MM.1S (cell line): ENCODE measurements around the gene LIPG.

Experiments used
- DNase-seq: peaks from one replicate; pipeline ENCODE4 v3.0.0-alpha.2; 2015
- H2AFZ ChIP-seq: fragments of 300-600 bp; sonication (generic); 2 replicates; pipeline ENCODE4 v1.6.0; 2016; ENCODE audit warnings: antibody characterized with exemption, low read length
- H3F3A ChIP-seq: fragments of 300-600 bp; sonication (generic); 2 replicates; pipeline ENCODE4 v1.6.1; 2016; ENCODE audit warnings: mild to moderate bottlenecking, antibody characterized with exemption, low read length, moderate library complexity, mixed read lengths; ENCODE audit not compliant: insufficient read depth
- H3K27ac ChIP-seq: fragments of 300-600 bp; sonication (generic); 2 replicates; pipeline ENCODE4 v1.5.1; 2016; ENCODE audit warnings: mild to moderate bottlenecking, low read length
- H3K27me3 ChIP-seq: fragments of 300-600 bp; sonication (generic); replicated peaks from 2 replicates; pipeline ENCODE4 v1.6.0; 2016; ENCODE audit warnings: low read length; ENCODE audit not compliant: insufficient read depth
- H3K36me3 ChIP-seq: fragments of 300-600 bp; sonication (generic); replicated peaks from 2 replicates; pipeline ENCODE4 v1.6.1; 2016; ENCODE audit warnings: mild to moderate bottlenecking, low read length, mixed read lengths; ENCODE audit not compliant: insufficient read depth
- H3K4me1 ChIP-seq: fragments of 300-600 bp; sonication (generic); 2 replicates; pipeline ENCODE4 v1.6.1; 2016; ENCODE audit warnings: low read length, mixed read lengths
- H3K4me2 ChIP-seq: fragments of 300-600 bp; sonication (generic); 2 replicates; pipeline ENCODE4 v1.6.0; 2016; ENCODE audit warnings: low read depth, low read length
- H3K4me3 ChIP-seq: fragments of 300-600 bp; sonication (generic); 2 replicates; pipeline ENCODE4 v1.5.1; 2016; ENCODE audit warnings: low read length, mixed read lengths
- H3K79me2 ChIP-seq: fragments of 300-600 bp; sonication (generic); 2 replicates; pipeline ENCODE4 v1.6.1; 2016; ENCODE audit warnings: mixed run types, low read length, mixed read lengths
- H3K9ac ChIP-seq: fragments of 300-600 bp; sonication (generic); 2 replicates; pipeline ENCODE4 v1.6.1; 2016; ENCODE audit warnings: low read length, mixed read lengths
- H3K9me2 ChIP-seq: fragments of 300-600 bp; sonication (generic); replicated peaks from 2 replicates; pipeline ENCODE4 v1.6.1; 2016; ENCODE audit warnings: mild to moderate bottlenecking, low read length, mixed read lengths; ENCODE audit not compliant: insufficient read depth
- H3K9me3 ChIP-seq: fragments of 300-600 bp; sonication (generic); replicated peaks from 2 replicates; pipeline ENCODE4 v1.6.1; 2016; ENCODE audit warnings: mild to moderate bottlenecking, low read length, mixed read lengths; ENCODE audit not compliant: insufficient read depth
- H4K20me1 ChIP-seq: fragments of 300-600 bp; sonication (generic); 2 replicates; pipeline ENCODE4 v1.6.1; 2016; ENCODE audit warnings: mild to moderate bottlenecking, low read length, moderate library complexity, mixed read lengths; ENCODE audit not compliant: insufficient read depth
- EZH2 ChIP-seq: fragments of 300-600 bp; sonication (generic); optimal IDR thresholded peaks from 2 replicates; pipeline ENCODE3; 2017; ENCODE audit warnings: low read depth, mild to moderate bottlenecking, antibody characterized with exemption, low read length, mixed read lengths
- EZH2phosphoT487 ChIP-seq: fragments of 300-600 bp; sonication (generic); IDR thresholded peaks from 2 replicates; pipeline ENCODE4 v1.6.1; 2018; ENCODE audit warnings: antibody characterized with exemption, low read length
- TF ChIP-seq, protein P1 (sequence below): fragments of 300-600 bp; sonication (generic); IDR thresholded peaks from 2 replicates; pipeline ENCODE4 v1.5.1; 2016; ENCODE audit warnings: antibody characterized with exemption, low read length, mixed read lengths

LIPG gene

DNA sequence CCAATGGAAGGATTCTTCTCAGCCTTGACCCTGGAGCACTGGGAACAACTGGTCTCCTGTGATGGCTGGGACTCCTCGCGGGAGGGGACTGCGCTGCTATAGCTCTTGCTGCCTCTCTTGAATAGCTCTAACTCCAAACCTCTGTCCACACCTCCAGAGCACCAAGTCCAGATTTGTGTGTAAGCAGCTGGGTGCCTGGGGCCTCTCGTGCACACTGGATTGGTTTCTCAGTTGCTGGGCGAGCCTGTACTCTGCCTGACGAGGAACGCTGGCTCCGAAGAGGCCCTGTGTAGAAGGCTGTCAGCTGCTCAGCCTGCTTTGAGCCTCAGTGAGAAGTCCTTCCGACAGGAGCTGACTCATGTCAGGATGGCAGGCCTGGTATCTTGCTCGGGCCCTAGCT is 28.8 kb downstream of the LIPG start:
- H3K9ac ChIP-seq = no peak overlapping the region
- TF ChIP-seq EZH2phosphoT487 (no peak), EZH2 (no peak)
- TF ChIP-seq, protein P1, sequence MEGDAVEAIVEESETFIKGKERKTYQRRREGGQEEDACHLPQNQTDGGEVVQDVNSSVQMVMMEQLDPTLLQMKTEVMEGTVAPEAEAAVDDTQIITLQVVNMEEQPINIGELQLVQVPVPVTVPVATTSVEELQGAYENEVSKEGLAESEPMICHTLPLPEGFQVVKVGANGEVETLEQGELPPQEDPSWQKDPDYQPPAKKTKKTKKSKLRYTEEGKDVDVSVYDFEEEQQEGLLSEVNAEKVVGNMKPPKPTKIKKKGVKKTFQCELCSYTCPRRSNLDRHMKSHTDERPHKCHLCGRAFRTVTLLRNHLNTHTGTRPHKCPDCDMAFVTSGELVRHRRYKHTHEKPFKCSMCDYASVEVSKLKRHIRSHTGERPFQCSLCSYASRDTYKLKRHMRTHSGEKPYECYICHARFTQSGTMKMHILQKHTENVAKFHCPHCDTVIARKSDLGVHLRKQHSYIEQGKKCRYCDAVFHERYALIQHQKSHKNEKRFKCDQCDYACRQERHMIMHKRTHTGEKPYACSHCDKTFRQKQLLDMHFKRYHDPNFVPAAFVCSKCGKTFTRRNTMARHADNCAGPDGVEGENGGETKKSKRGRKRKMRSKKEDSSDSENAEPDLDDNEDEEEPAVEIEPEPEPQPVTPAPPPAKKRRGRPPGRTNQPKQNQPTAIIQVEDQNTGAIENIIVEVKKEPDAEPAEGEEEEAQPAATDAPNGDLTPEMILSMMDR = no peak

DNA sequence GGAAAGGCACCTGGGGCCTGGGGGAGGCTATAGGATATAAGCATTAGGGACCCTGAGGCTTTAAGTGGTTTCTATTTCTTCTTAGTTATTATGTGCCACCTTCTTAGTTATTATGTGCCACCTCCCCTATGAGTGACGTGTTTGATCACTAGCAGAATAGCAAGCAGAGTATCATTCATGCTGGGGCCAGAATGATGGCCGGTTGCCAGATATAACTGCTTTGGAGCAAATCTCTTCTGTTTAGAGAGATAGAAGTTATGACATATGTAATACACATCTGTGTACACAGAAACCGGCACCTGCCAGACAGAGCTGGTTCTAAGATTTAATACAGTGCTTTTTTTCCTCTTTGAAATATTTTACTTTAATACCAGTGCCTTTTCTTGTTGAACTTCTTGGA is 29.4 kb downstream of the LIPG start:
- no peaks in the 10 kb centered on the region for H4K20me1 ChIP-seq
- no peaks in the 10 kb centered on the region for H3K9me3 ChIP-seq
- H3K27ac ChIP-seq = no peak overlapping the region
- H2AFZ ChIP-seq = no peak overlapping the region
- no peaks in the 10 kb centered on the region for H3K79me2 ChIP-seq
- H3F3A ChIP-seq = no peaks in the 10 kb centered on the region
- DNase-seq = no peak
- TF ChIP-seq EZH2 = no peak
- TF ChIP-seq, protein P1 = no peak
- no peak for TF ChIP-seq EZH2phosphoT487
- no peaks in the 10 kb centered on the region for H3K27me3 ChIP-seq
- no peaks in the 10 kb centered on the region for H3K36me3 ChIP-seq
- H3K9me2 ChIP-seq = no peaks in the 10 kb centered on the region
- no peak overlapping the region for H3K4me3 ChIP-seq
- no peaks in the 10 kb centered on the region for H3K4me1 ChIP-seq
- no peak overlapping the region for H3K4me2 ChIP-seq
- H3K9ac ChIP-seq = no peak overlapping the region

More for the DNA sequence above, 28.8 kb downstream of the LIPG start:
- H3K4me3 ChIP-seq = no peak overlapping the region
- no peak overlapping the region for H2AFZ ChIP-seq
- H3K9me2 ChIP-seq = no peaks in the 10 kb centered on the region
- H3K4me1 ChIP-seq = no peaks in the 10 kb centered on the region
- DNase-seq = no peak
- H3K36me3 ChIP-seq = no peaks in the 10 kb centered on the region
- H3F3A ChIP-seq = no peaks in the 10 kb centered on the region
- H4K20me1 ChIP-seq = no peaks in the 10 kb centered on the region
- no peaks in the 10 kb centered on the region for H3K9me3 ChIP-seq
- H3K27ac ChIP-seq = no peak overlapping the region
- no peaks in the 10 kb centered on the region for H3K27me3 ChIP-seq
- no peaks in the 10 kb centered on the region for H3K79me2 ChIP-seq
- H3K4me2 ChIP-seq = no peak overlapping the region

DNA sequence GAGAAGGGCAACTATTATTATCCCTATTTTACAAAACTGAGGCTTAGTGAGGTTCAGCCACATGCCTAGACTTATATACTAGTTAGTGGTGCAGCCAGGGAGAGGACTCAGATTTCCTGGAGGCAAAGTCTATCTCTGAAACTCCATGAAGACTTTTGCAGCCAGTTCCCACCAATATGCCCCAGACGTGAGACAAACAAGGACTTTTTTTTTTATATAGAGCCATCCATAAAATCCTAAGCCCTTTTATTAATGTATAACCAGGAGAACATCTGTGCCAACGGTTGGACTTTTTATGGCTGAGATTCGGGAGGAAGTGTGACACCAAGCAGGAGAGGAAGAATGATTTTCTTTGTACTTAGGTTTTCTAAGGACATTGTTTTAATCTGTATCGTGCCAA is 29.9 kb downstream of the LIPG start:
- Histone ChIP-seq H3K4me2 (no peak overlapping the region), H3F3A (no peaks in the 10 kb centered on the region), H3K4me1 (no peaks in the 10 kb centered on the region), H3K4me3 (no peak overlapping the region), H3K9me3 (no peaks in the 10 kb centered on the region), H3K27ac (no peak overlapping the region), H3K27me3 (no peaks in the 10 kb centered on the region), H4K20me1 (no peaks in the 10 kb centered on the region), H3K79me2 (no peaks in the 10 kb centered on the region), H3K9me2 (no peaks in the 10 kb centered on the region), H3K36me3 (no peaks in the 10 kb centered on the region), H3K9ac (no peak overlapping the region), H2AFZ (no peak overlapping the region)
- TF ChIP-seq, protein P1 = no peak
- TF ChIP-seq EZH2phosphoT487 = no peak
- no peak for TF ChIP-seq EZH2
- DNase-seq = no peak

DNA sequence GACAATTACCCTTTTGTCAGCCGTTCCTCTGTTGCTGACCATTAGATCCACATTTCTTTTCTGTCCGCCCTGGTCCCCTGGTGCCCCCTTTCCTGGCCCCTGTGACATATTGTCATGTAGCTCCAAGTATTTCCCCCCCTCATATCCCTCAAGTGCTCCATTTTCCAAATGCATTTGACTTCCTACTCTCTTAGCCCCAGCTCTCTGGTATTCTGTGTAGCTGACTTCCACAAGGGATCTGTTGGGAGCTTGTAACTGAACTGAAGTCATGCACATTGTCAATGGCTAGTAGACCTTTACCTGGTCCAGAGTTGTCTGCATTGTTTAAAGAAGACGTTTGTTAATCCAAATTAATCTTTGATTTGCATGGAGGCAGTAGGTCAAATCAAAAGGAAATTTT is 34.8 kb downstream of the LIPG start:
- no peak for DNase-seq
- H2AFZ ChIP-seq = no peak overlapping the region
- no peak overlapping the region for H3K4me3 ChIP-seq
- TF ChIP-seq EZH2 (no peak), EZH2phosphoT487 (no peak)
- TF ChIP-seq, protein P1 = no peak
- no peaks in the 10 kb centered on the region for H3K79me2 ChIP-seq
- 0 out of 2 replicates have a peak, but pooled peaks cover 6% of the 10 kb centered on the region for H3K4me1 ChIP-seq
- no peak overlapping the region for H3K9ac ChIP-seq
- H3F3A ChIP-seq = no peaks in the 10 kb centered on the region
- H3K27ac ChIP-seq = no peak overlapping the region
- H3K4me2 ChIP-seq = no peak overlapping the region
- no peaks in the 10 kb centered on the region for H3K9me2 ChIP-seq
- no peaks in the 10 kb centered on the region for H3K36me3 ChIP-seq
- no peaks in the 10 kb centered on the region for H3K9me3 ChIP-seq
- no peaks in the 10 kb centered on the region for H4K20me1 ChIP-seq
- H3K27me3 ChIP-seq = no peaks in the 10 kb centered on the region
